ENCODE data around the gene NOL9. TPM values are rescaled to one million over a fixed set of nuclear protein-coding genes. Genes with fewer than 3 reads are reported as not detected.

NOL9 gene
- total and polyA plus RNA-seq, 2 of the 13 experiments (the other 11 are each of a cell fraction or from before 2014, with no cell fraction given): 18.0 to 24.7 TPM

- no peak for TF ChIP-seq TSC22D2 (CRISPR knock-in tag; IDR thresholded peaks at IDR 0.05; ENCODE audit: borderline replicate concordance)
- TF ChIP-seq ZNF724P (CRISPR knock-in tag; IDR thresholded peaks at IDR 0.05; ENCODE audit: borderline replicate concordance): no peak
- no peak for TF ChIP-seq MXI1 (IDR thresholded peaks at IDR 0.05; ENCODE audit: borderline replicate concordance, low read depth, low read length)
- TF ChIP-seq ZBTB20 (CRISPR knock-in tag; IDR thresholded peaks at IDR 0.05; ENCODE audit: borderline replicate concordance, low read depth): no peak
- no peak for TF ChIP-seq ZNF780A (CRISPR knock-in tag; IDR thresholded peaks at IDR 0.05)
- TF ChIP-seq ZNF670 (CRISPR knock-in tag; IDR thresholded peaks at IDR 0.05; ENCODE audit: borderline replicate concordance): no peak
- TF ChIP-seq ZNF326 (CRISPR knock-in tag; IDR thresholded peaks at IDR 0.05; ENCODE audit: borderline replicate concordance): no peak
- TF ChIP-seq TBX3 (IDR thresholded peaks at IDR 0.05; ENCODE audit: borderline replicate concordance): no peak
Measured at GRCh38 chr1:6570100-6570499, 15.8 kb upstream of the NOL9 start (continued).

DNA sequence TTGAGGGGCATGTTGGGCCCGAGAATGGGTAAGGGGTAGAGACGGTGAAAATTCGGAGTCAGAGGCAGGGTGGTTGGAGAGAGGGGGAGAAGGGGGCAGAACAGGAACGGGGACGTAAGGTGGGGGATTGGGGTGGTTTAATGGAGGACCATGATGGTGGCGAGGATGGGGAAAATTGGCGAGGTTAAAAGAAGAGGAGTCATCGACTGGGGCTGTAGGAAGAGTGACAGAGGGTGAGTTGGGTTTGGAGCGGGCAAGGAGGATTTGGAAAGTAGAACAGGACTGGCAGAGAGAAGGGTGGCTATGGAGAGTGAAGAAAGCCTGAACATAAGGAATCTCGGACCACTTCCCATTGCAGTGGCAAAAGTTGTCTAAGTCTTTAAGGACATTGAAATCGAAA is 14.7 kb upstream of the NOL9 start:
- Histone ChIP-seq H3K27me3 (ENCODE audit: control insufficient read depth in 1 of 2, insufficient read depth in 2 of 2, low read length in 2 of 2) (peaks cover 1 to 25% of the 10 kb centered on the region in 2 experiments; a peak in 3 of 5 replicates), H3K4me1 (ENCODE audit: insufficient read depth, low read length) (peaks cover 20% of the 10 kb centered on the region), H2AFZ (ENCODE audit: low read length) (peak overlapping the region; percentile 42), H3K27ac (ENCODE audit: extremely low read length, insufficient read depth, low read length) (no peak overlapping the region), H3K9me3 (ENCODE audit: low read length) (no peaks in the 10 kb centered on the region), H3K9ac (ENCODE audit: insufficient read depth, low read depth, low read length) (no peak overlapping the region), H4K20me1 (ENCODE audit: insufficient read depth, low read length) (no peaks in the 10 kb centered on the region), H3K4me3 (replicated peaks in 1 of 3; ENCODE audit: insufficient read depth in 1 of 3, low read depth in 2 of 3, low read length in 3 of 3) (no peak overlapping the region), H3K36me3 (replicated peaks in 1 of 2; ENCODE audit: control insufficient read depth in 1 of 2, insufficient read depth in 2 of 2, low read length in 2 of 2) (no peaks in the 10 kb centered on the region), H3K79me2 (ENCODE audit: insufficient read depth, low read length) (no peaks in the 10 kb centered on the region), H3K4me2 (ENCODE audit: low read depth, low read length) (peak overlapping the region; percentile 47; the same call in 1 of the 2 replicates)
- BruUV-seq (replicated peaks): no TSS peak
- ATAC-seq: no peak
- ChIA-PET CTCF (ENCODE audit: low intra/inter-chr PET ratio, low total read pairs) (no interaction called here), POLR2A (interaction anchor here (1.6 kb wide), 1 partner anchor 11 kb away, joined by 6 read pairs; the partner anchor contains the start of gene ZBTB48)
- no peak for FAIRE-seq
- WGBS (ENCODE audit: low lambda C conversion rate): 58% methylated on average over 11 of the region's 11 CpGs
- in situ Hi-C loops (cut with HindIII; ENCODE audit: extremely low pct_ligation_motif_present, low pct_unique_long_range_greater_than_20kb): no loop called here
- intact Hi-C loops (cut with micrococcal nuclease; ENCODE audit: unreplicated experiment): no loop called here
- DNase-seq (ENCODE audit: low spot score): no peak
- TF ChIP-seq ZFP37 (CRISPR knock-in tag; IDR thresholded peaks at IDR 0.05; ENCODE audit: borderline replicate concordance) (no peak), ZMYM3 (CRISPR knock-in tag; IDR thresholded peaks at IDR 0.05) (no peak), ATAD3A (CRISPR knock-in tag; IDR thresholded peaks at IDR 0.05) (no peak), ELF1 (CRISPR knock-in tag; IDR thresholded peaks at IDR 0.05) (no peak), CBX2 (IDR thresholded peaks at IDR 0.05; ENCODE audit: low read depth, low read length) (no peak), CBX2 (CRISPR knock-in tag; IDR thresholded peaks at IDR 0.05; ENCODE audit: low read depth) (no peak), MAFG (CRISPR knock-in tag; IDR thresholded peaks at IDR 0.05) (no peak), SMARCE1 (IDR thresholded peaks at IDR 0.05; ENCODE audit: borderline replicate concordance) (no peak), ZNF720 (CRISPR knock-in tag; IDR thresholded peaks at IDR 0.05) (no peak), PHF20 (CRISPR knock-in tag; IDR thresholded peaks at IDR 0.05) (no peak), ZNF362 (CRISPR knock-in tag; IDR thresholded peaks at IDR 0.05; ENCODE audit: borderline replicate concordance) (no peak), ZNF460 (CRISPR knock-in tag; IDR thresholded peaks at IDR 0.05; ENCODE audit: borderline replicate concordance) (no peak), ZBTB8A (CRISPR knock-in tag; IDR thresholded peaks at IDR 0.05; ENCODE audit: borderline replicate concordance, low read depth) (no peak), ZNF513 (CRISPR knock-in tag; conservative IDR thresholded peaks at IDR 0.05) (no peak)
